Activated T-cell treated with anti-CD3 and anti-CD28 coated beads for 1 hour (primary cell): ENCODE results near the gene ZBTB46.
"Not testable (repeated sequence)": the region's sequence is repeated elsewhere in the genome, so short reads cannot be mapped to it uniquely, and the experiment has no call there.

Experiments used
- DNase-seq: peaks from one replicate; pipeline ENCODE4 v3.0.0-alpha.2; 2020; ENCODE audit warnings: low read depth

ZBTB46 gene

DNA sequence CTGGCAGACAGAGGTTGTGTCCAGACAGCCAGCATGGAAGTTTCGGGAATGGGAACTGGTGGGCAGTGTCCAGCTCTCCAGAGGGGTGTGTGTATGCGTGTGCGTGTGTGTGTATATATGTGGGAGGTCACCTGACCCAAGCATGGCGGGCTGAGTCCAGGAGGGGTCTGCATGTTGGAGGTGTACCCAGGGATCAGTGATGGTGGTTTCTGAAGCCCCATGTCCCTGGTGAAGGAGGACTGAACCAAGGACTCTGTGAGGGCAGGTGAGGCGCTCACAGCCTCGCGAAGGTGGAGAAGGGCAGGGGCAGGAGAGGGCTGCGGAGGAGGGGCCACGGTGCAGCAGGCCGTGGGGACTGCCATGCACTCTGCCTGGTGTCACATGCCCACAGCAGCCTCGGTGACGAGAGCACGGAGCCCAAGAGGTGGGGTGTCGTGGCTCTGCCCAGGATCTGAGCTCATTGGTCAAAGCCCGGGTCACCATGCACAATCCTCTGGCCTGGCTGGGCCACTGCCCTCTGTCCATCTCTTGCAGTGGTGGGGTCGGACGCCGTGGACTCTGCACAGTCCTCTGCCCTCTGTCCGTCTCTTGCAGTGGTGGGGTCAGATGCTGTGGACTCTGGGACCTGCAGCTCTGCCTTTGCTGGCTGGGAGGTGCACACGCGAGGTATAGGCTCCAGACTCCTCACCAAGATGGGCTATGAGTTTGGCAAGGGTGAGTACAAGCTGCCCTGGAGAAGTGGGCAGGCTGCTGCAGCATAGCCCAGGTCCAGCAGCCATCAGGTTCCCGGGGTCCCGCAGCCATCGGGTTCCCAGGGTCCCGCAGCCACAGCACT is 96.7 kb downstream of the ZBTB46 start:
- DNase-seq = no peak

DNA sequence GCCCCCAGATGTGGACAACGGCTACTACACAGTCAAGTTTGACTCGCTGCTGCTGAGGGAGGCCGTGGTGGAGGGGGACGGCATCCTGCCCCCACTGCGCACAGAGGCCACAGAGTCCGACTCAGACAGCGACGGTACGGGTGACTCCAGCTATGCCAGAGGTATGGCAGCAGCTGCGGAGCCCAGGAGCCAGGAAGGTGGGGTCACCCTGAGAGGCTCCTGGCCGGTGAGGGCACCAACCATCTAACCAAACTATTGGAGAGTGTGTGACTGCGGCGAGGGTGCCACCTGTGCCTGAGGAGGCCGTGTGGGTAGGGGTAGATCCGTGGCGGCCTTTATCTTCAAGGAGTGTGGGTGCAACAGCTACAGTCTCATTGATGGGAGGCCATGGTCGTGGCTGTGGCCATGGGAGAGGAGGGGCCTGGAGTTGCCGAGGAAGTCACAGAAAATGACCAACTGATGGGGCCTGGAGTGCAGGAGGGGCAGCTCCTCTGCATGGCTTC is 97.4 kb downstream of the ZBTB46 start:
- DNase-seq = no peak

DNA sequence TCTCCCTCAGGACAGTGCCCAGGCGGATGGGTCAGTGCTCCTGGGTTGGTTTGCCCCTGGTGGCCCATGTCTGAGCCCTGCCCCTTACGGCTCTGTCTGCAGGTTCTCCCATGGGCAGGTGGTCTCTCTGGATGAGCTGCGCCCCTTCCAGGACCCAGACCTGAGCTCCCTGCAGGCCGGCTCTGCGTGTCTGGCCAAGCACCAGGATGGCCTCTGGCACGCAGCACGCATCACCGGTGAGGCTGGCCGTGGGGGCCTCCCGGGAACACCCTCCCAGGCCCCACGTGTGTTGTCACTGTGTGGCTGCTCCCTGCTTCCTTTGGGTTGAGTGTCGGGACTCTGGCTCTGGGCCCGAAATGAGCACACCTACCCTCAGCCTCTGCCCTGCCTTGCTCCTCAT is 97.9 kb downstream of the ZBTB46 start:
- no peak for DNase-seq

DNA sequence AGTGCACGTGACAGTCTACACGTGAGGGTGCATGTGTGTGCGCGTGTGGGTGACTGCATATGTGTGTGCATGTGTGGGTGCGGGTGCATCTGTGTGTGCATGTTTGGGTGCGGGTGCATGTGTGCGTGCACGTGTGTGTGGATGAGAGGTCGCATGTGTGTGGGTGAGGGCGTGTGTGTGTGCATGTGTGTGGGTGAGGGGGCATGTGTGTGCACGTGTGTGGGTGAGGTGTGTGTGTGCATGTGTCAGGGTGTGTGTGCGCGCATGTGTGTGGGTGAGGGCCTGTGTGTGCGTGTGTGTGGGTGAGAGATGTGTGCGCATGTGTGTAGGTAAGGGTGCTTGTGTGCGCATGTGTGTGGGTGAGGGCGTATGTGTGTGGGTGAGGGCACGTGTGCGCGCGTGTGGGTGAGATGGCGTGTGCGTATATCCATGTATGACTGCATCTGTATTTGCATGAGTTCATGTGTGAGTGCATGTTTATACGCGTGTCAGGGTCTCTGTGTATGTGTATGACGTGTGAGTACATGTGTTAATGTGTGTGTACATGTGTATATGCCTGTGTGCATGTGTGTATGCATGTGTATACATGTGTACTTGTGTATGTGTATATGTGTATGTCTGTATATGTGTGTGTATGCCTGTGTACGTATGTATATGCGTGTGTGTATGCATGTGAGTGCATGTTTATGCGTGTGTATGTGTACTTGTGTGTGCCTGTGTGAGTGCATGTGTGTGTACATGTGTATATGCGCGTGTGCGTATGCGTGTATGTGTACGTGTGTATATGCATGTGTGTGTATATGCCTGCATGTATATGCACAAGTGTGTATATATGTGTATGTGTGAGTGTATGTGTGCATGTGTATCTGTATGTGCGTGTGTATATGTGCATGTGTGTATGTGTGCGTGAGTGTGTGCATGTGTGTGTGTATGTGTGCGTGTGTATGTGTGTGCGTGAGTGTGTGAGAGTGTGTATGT is 98.7 kb downstream of the ZBTB46 start:
- no peak for DNase-seq

DNA sequence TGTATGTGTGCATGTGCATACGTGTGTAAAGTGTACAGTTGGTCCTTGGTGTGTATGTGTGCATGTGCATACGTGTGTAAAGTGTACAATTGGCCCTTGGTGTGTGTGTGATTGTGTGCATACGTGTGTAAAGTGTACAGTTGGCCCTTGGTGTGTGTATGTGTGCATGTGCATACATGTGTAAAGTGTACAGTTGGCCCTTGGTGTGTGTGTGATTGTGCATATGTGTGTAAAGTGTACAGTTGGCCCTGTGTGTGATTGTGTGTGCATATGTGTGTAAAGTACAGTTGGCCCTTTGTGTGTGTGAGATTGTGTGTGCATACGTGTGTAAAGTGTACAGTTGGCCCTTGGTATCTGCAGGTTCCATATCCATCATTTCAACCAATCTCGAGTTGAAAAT is 99.7 kb downstream of the ZBTB46 start:
- no peak for DNase-seq

DNA sequence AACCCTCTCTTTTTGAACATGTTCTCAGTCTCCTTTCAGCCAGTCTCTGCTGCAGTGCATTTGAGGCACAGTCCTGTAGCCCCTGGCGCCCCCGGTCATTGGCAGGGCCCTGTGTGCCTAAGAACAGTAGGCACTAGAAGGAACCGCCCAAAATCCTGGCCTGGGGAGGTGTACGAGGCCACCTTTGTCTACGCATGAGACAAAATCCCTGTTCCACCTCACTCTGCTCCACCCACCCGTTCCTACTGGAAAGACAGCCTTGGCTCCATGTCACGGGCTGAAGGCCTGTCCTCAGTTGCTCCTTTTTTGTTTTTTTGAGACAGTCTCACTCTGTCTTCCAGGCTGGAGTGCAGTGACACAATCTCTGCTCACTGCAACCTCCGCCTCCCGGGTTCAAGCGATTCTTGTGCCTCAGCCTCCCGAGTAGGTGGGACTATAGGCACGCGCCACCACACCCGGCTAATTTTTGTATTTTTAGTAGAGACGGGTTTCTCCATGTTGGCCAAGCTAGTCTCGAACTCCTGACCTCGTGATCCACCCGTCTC is 100.8 kb downstream of the ZBTB46 start:
- DNase-seq = not testable (repeated sequence)

DNA sequence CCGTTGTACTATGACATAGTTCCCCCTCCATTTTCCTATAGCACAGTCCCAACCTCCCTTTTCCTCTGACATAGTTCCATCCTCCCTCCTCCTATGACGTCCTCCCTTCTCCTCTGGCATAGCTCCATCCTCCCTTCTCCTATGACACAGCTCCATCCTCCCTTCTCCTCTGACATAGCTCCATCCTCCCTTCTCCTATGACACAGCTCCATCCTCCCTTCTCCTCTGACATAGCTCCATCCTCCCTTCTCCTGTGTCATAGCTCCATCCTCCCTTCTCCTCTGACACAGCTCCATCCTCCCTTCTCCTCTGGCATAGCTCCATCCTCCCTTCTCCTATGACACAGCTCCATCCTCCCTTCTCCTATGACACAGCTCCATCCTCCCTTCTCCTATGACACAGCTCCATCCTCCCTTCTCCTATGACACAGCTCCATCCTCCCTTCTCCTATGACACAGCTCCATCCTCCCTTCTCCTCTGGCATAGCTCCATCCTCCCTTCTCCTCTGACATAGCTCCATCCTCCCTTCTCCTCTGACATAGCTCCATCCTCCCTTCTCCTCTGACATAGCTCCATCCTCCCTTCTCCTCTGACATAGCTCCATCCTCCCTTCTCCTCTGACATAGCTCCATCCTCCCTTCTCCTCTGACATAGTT is 108.0 kb downstream of the ZBTB46 start:
- DNase-seq = not testable (repeated sequence)

DNA sequence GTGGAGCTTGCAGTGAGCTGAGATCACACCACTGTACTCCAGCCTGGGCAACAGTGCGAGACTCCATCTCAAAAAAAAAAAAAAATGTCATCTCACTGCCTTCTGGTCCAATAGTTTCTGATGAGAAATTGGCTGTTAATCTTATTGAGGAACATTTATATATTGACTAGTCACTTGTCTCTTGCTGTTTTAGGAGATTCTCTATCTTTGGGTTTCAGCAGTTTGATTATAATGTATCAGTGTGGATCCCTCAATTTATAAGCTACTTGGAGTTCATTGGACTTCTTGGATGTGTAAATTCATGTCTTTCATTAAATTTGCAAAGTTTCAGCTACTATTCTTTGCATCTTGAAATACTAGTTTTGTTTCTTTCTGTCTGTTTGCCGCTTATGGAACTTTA is 112.1 kb downstream of the ZBTB46 start:
- DNase-seq = no peak

DNA sequence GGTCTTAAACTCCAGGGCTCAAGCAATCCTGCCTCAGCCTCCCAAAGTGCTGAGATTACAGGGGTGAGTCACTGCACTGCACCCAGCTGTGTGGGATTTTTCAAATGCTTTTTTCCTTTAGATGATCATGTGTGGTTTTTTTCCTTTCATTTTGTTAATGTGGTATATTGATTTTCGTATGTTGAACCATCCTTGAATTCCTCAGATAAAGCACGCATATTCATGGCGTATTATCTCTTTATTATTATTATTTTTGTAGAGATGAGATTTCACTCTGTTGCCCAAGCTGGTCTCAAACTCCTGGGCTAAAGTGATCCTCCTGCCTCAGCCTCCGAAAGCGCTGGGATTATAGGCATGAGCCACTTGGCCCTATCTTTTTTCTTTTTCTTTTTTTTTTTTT is 116.2 kb downstream of the ZBTB46 start:
- DNase-seq = no peak

DNA sequence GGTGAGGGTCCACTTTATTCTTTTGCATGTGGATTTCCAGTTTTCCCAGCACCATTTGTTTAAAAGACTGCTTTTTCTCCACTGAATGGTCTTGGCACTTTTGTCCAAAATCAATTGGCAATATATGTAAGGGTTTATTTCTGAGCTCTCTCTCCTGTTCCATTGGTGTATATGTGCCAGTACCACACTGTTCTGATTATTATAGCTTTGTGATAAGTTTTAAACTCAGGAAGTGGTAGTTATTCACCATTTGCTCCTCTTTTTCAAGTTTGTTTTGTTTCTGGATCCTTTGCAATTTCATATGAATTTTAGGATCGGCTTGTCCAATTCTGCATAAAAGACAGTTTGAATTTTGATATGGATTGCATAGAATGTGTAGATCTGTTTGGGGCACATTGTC is 118.9 kb downstream of the ZBTB46 start:
- DNase-seq = no peak

DNA sequence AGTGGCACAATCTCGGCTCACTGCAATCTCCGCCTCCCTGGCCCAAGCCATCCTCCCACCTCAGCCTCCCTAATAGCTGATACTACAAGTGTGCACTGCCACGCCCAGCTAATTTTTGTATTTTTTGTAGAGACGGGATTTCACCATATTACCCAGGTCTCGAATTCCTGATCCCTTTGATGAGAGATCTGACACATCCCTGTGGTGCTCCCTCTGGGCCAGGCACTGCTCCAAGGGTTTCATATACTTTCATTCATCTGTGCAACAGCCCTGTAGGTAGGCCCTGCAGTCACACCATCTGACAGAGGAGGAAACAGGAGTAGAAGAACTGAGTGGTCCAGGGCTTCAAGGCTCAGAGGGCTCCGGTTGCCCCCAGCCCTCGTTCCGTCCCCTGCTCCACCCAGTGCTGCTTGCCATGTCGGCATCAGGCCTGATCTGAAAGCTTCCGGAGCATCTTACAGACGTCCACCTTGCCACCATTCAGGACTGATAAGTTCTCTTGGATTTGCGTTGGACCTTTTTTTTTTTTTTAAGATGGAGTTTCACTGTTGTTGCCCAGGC is 119.9 kb downstream of the ZBTB46 start:
- DNase-seq = no peak

DNA sequence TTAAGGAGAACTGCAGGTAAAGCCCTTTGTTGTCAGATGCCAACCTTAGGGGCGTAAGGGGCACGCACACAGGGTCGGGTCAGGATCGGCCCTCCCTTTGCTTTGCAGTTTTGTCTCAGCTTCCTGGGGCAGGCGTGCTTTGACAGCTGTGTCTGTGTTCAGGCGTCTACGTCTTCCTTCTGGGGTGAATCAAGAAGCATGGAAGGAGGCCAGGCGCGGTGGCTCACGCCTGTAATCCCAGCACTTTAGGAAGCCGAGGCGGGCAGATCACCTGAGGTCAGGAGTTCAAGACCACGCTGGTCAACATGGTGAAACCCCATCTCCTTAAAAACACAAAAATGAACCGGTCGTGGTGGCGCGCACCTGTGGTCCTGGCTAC is 121.9 kb downstream of the ZBTB46 start:
- no peak for DNase-seq

DNA sequence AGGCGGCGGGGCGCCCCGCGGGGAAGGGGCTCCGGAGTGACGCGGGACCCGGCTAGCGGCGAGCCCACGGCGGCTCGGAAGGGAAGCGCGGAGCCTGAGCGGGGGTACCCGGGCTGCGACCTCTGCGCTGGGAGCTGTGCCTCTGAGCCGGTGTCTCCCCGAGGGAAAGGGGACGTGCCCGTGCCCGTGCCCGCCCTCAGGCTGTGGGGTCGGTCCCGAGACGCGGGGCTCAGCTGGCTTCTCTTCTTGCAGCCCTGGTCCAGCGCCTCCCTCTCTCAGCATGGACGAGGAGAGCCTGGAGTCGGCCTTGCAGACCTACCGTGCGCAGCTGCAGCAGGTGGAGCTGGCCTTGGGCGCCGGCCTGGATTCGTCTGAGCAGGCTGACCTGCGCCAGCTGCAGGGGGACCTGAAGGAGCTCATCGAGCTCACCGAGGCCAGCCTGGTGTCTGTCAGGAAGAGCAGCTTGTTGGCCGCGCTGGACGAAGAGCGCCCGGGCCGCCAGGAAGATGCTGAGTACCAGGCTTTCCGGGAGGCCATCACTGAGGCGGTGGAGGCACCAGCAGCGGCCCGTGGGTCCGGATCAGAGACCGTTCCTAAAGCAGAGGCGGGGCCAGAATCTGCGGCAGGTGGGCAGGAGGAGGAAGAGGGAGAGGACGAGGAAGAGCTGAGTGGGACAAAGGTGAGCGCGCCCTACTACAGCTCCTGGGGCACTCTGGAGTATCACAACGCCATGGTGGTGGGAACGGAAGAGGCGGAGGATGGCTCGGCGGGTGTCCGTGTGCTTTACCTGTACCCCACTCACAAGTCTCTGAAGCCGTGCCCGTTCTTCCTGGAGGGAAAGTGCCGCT is 122.5 kb downstream of the ZBTB46 start:
- DNase-seq = no peak

DNA sequence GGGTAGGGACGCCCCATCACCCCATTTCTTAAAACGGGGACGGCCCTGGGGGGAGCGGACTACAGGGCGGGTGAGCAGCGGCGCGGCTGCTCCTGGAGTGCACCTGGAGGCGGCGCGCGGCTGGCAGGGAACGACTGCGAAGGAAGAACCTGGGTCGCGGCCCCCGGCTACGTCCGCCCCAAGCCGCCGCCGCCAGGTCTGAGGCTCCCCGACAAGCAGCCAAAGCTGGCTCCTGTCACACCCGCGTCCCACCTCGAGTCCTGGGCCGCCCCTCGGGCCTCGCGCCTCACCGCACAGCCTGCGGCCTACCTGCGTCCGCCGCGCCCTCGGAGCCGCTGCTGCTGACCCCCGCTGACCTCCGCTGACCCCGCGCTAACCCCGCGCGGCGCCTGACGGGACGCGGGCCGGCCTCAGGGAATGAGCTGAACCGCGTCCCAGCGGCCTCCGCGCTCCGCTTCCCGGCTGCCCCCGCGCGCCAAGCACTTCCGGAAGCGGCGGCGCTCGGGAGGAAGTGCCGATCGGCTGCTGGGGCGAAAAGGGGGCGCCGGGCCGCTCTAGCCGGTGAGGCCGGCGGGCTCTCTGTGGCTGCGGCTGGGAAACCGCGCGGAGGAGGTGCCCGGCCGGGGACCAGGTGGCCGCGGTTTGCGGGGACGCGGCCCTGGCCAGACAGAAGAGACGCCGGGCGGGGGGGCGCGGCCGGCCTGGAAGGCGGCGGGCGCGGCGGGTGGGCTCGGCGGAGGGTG is 123.3 kb downstream of the ZBTB46 start, which contains the start of the genes ARFRP1 and ZGPAT:
ARFRP1 (minus strand) TSS at position 419 of the 743 bp plus-strand sequence. CDS start 885 bp downstream, outside the sequence.
ZGPAT (plus strand) TSS at position 482 of the 743 bp plus-strand sequence. CDS start 542 bp downstream, outside the sequence.
- DNase-seq = peak; percentile 81

DNA sequence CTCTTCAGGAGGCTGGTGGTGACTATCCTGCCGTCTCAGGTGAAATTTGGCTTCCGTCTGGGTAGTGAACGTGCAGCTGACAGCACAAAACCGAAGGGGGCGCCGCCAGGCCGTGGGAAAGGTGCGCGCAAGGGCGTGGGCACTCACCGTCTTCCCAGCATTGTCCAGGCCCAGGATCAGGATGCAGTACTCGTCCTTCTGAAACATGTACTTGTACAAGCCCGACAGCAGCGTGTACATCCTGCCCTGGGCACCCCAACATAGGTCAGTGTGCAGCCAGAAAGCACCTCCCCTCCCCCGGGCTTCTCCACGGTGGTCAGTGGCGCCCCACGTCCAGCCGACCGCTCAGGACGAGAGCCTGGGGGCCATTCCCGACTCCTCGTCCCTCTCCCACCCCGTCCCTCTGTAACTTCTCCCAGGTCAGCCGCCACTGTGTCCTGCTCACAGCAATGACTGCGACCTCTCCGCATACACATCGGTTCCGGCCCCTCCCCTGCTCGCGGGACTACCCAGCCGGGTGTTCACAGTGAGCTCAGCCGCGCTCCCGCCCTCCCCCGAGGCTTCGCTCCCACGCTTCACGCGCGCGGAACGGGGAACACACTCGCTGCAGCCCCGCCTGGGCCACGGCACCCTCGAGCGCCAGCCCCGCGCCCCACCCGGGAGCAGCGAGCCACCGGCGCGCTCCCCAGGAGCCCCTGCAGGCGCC is 124.1 kb downstream of the ZBTB46 start:
- peak; percentile 54 for DNase-seq

DNA sequence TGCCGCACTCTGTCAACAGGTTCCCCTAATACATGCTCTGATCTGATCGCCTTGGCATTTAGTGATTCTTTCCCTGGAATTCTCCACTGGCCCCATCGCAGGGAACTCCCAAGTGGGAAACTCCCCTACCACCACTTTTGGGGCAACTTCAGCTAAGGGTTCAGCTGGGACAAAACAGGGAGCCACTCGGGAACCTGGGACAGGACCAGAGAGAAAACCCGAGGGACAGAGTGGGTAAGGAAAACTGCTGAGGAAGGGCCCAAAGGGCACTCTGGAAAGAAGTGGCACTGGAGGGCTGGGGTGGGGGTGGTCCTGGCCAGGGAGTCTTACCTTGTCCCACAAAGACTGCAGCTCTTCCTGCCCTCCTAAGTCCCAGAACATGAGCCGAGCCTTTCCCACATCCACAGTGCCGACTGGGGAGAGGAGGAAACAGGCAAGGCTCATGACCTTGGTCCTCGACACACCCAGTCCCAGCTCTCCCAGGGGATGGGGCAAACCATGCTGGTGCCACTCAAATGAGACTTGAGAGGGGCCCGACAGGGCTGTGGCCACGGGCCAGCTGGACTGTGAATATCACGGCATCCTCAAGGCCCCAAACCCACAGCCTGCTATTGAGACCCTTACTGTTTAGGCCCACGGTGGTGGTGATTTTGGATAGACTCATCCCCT is 124.9 kb downstream of the ZBTB46 start:
- DNase-seq = no peak

DNA sequence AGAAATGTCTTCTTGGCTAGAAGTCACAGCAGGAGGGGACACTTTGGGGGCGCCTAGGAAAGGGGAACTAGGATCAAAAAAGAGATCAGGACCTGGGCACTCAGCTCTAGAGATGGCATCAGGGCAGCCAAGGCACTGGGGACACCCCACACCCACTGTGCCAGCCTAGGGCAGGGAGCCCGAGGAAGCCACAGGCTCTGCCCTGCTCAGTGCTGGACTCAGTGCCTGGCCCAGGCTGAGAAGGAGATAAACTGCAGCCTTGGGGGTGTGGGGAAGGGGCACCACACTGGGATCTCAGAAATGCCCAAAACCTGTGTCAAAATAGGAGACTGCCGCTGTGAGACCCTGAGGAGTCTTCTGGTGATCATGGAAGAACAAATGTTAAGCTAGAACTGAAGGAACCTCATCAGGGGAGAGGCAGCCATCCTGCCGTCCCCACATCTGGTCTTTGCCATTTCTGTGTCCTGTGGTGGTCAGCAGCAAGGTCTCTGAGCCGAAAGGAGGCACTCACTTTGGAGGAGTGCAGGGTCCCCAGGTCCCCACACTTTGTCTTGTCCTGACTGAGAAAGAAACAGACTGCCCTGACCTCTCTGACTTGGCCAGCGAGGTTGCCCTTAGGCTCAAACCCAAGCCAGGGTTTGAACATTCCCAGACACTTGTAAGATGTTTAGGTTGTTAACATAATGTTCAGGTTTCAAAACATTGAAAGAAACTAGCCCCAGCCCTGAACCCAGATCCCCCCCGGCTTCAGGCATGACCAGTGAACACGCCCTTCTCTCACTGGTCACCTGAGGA is 125.6 kb downstream of the ZBTB46 start:
- no peak for DNase-seq

DNA sequence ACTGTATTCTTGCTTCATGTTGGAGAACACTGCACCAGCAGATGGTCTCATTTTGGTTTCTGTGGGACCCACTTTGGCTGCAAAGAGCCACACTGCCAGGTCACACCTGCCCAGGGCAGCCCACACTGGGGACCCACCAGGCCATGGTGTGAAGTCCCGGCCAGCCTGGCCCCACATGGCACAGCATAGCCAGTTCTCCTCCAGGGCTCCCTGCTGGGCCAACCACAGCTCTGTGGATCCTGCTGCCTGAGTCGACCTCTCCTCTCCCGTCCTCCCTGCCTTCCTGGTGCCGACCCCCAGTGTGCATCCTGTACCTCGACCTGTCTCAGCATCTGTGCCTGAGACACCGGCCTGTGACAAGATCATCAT is 126.3 kb downstream of the ZBTB46 start:
- no peak for DNase-seq
